Epidermal melanocyte (primary cell): Measurements from ENCODE around the gene MICB.

ENCODE experiments used
- DNase-seq: peaks from one replicate; pipeline ENCODE4 v3.0.0; 2011; ENCODE audit warnings: low spot score; ENCODE audit not compliant: insufficient read length

MICB gene

GRCh38 chr6:31560697-31561058 lies 62.7 kb downstream of the MICB start:
- DNase-seq: no peak
